Measurements from ENCODE around the gene GPR18.
"Not testable (repeated sequence)": the region's sequence is repeated elsewhere in the genome, so short reads cannot be mapped to it uniquely, and the experiment has no call there.

The GPR18 gene

DNA sequence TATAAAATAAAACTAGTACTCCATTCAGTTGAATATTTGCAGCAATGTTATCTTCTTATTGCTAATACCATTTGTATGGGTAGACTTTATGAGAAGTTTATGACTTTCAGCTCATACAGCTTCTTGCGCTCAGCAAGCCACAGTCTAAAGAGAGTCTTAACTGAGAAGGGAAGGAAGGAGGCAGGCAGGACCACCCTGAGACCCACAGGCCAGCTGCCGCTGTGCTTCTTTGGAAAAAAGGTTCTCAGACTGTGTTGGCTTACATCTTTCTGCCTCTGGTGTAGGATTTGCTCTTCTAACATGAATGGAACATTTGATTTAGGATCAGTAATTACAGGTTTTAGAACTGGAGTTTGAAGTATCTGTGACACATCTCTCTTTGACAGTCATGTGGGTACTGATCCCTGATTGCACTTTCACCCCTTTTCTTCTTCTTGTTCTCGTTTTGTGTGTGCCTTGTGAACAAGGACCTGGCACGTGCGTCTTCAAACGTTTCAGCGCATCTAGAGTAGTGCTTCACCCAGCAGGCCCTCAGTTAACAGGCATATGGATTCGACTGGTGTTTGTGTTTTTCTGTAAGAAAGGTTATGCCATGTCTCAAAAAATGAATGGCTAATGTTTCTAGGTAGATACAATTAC lies 7.1 kb upstream of the GPR18 start:
- no peak for DNase-seq

DNA sequence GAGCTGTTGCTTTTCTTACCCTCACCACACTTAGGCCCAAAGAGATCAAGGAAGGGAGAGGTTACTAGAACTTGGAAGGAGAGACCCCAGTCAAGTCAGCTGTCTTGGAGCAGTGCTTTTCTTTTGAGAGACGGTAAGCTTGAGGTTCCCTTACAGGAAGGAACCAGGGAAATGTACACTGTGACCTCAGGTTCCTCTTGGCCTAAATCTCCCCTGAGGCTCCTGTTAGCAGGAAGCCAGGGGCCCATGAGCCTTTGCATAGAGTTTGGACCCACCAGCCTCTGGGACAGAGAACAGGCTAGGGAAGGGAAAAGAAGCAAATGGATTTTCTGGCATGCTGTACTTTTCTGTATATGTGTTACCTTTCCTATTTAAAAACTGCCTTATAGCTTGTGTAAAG lies 5.9 kb upstream of the GPR18 start:
- DNase-seq: no peak

DNA sequence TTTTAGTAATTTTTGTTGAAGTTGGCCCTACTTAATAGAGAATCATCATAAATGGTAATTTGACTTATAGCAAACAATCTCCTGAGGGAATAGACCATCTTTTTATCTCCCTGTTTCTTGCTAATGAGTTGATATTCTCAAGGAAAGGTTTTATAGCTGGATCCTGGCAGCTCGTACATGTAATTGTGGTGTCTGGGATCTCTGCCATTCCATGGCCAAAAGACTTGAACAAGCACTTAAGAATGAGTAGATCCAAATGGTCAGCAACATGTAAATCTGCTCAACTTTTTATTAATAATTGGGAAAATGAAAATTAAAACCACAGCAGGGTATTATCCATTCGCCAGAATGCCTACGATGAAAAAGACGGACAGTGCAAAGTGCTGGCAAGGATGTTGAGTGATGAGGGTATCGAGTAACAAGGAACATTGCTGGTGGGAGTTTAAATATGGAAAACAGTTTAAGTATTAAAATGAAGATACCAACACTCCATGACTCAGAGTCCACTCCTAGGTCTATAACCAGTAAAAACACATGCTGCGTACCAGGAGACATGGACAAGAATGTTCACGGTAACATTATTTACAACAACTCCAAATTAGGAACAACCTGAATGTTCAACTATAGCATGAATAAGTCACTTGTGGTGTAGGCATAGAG lies 5.1 kb upstream of the GPR18 start:
- no peak for DNase-seq

DNA sequence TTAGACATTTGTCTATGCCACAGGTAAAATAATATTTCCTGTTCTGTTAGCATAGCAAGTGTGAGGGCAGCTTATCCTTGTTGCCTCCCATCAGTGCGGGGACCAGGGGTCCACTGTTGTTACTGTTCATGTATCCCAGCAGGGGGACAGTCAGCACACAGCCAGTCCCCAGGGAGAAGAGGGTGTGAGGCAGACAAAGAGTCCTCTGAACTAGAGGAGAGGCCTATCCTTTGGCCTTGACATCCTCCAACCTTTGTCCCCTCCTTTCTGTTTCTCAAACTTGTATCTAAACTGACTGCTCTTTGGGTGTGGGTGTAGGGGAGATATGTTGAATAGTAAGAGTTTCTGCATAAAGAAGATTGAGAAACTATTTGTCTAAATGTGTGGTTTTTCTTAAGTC lies 2.9 kb upstream of the GPR18 start:
- no peak for DNase-seq

DNA sequence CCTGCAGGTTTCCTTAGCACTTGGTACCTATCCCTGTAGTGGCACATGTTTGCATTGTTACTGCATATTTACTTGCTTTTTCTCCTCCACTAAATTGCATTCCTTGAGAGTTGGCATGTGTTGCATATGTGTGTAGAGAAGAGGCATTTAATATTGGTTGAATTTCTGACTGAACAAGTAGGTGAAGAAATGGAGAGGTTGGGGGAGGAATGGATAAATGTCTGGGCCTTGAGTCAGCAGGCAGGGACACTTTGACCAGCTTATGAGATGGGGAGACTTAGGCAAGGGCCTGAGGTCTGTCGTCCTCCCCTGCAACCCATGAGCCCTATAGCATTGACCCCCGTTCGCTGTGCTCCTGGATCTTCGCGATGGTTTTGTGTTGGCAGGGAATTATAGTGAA lies 2.0 kb upstream of the GPR18 start:
- no peak for DNase-seq

DNA sequence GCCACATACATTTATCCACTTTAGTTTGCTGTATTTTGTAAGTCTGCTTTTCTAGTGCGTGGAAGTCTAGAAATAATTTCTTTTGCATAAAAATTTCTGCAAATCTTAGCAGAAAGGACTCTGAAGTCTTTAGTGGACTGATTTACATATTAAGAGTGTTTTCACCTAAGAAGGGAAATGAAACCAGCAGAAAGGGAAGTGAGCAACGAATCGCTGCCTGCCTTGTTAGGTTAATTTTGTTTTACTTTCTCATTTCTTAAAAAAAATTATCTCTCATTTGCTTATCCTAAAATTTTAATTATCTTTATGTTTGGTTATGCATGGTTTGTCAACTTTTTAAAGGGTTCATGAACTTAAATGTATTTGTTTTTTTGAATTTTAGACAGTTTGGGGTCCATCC lies 767 bp upstream of the GPR18 start:
- DNase-seq: no peak

DNA sequence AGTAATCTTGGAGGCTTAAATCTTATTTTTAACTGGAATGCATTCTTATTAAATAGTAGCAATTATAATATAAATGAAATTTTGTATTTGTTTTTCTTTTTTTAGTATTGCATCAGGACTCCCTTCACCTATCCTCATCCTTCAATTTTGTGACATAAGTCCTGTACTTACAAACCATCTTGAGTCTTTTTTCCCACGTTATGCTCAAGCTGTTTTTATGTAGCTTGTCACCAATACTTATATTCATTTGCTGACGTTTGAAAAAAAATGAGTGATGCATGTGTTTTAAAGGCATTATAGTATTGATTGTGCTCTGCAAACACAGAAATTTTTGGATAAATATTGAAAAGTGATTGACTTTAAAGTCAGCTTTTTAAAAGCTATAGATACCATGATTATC lies 888 bp downstream of the GPR18 start:
- DNase-seq: no peak

DNA sequence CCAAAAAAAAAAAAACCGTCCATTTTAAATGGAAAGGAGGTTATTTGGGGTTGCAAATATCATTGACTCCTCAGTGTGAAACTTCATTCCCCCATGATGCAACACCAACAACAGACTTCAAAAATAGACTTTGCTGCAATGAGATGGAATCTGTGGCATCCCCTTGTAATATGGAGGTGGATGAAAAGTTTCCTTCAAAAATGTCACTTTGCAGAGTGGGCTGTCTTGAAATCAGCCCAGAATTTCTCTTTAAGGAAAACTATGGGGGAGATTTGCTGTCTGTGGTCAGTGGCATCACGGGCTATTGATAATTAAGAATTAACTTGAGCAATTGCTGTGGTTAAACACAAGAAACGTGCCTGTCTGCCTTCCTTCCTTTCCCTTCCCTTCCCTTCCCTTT lies 1.5 kb downstream of the GPR18 start:
- no peak for DNase-seq

DNA sequence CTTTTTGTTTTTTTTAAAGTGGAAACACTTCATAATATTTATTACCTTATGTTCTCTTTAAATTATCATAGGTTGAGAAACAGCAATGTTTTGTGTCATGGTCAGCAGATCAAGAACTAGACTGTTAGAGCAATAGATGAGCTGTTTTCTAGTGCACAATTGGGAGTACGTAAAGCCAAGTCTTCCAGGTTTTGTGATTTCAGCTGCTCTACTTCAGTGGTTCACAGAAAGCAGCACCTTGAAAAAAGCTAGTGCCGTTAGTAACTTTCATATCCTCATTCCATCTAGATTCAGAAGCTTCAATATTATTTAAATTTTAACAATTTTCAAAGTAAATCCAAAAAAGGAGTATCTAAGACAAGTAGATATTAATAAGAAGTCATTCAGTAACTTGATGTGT lies 1.9 kb downstream of the GPR18 start:
- DNase-seq: no peak

DNA sequence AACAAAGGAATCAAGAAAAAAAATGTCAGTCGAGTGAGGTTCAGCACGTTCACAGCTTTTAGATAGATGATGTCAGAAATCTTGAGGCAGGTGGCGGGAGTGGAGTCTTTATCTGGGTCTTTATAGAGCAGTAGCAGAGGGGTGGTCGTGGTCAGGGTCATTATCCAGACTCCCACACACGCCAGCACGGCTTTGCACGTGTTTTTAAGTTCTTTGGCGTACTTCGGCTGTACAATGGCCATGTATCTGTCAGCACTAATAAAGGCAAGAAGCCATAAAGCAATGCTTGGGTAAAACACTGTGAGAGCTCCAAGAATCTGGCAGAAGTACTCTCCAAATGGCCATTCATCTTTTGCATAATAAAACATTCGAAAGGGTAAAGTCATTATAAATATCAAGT lies 2.9 kb downstream of the GPR18 start:
- DNase-seq: no peak

DNA sequence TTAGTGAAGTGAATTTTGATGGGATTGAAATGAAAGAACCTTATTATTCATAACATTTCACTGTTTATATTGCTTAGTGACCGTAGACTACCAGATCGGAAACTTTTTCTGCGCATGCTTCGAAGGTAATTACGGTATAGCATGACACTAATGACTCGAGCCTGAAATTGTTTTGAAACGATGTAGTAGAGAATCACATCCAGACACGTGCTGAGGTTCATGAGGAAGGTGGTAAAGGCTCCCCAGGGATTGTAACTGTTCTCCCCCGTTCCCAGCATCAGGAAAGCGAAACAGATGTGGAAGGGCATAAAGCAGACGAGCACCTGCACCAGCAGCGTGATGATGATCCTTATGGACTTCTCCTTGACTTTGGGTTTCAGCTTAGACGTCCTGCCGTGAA lies 3.3 kb downstream of the GPR18 start:
- DNase-seq: no peak

DNA sequence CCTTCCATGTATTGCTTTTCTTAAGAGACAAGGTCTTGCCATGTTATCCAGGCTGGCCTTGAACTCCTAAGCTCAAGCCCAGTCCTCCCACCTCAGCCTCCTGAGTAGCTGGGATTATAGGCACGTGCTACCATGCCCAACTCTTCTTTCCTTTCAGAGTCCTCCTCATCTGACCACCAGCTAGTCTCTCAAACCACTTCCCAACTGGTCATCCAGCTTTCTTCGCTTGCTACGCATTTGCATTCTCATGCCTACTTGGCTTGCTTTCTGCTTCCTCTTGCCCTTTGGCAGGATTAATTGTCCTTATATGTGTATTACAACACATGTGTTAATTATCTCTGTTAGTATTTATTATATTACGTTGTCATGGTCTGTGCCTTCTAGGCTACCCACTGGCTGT lies 6.3 kb downstream of the GPR18 start:
- DNase-seq: no peak

DNA sequence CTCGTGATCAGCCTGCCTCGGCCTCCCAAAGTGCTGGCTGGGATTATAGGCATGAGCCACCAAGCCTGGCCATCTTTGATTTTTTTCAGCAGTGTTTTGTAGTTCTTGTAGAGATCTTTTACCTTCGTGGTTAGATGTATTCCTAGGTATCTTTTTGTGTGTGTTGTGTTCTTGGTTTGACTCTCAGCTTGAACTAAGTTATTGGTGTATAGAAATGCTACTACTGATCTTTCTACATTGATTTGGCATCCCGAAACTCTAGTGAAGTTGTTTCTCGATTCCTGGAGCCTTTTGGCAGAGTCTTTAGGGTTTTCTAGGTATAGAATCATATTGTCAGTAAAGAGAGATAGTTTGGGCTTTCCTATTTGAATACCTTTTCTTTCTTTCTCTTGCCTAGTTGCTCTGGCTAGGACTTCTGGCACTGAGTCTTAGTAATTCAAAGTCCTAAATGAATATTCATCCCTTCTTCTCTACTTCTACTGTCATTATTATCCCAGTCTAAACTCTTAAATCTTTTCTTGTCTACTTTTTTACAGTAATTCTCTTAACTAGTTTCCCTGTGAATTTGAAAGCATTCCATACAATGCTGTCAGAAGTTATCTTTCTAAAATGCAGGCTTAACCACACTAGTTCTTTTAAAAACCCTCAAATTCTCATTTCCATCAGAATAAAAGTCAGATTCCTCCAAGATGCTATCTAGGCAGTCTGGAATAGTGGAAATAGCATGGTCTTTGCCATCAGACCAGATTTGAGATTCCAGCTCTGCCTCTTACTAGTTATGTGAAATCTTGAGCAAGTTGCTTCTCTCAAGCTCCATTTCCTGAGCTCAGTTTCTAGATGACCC lies 7.0 kb downstream of the GPR18 start:
- no peak for DNase-seq

DNA sequence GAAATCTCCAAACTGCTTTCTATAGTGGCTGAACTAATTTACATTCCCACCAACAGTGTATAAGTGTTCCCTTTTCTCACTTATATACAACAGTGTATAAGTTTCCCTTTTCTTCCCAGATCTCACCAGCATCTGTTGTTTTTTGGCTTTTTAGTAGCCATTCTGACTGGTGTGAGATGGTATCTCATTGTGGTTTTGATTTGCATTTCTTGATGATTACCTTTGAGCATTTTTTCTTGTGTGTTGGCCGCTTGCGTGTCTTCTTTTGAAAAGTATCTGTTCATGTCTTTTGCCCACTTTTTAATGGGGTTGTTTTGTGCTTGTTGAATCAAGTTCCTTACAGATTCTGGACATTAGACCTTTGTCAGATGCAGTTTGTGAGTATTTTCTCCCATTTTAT lies 8.6 kb downstream of the GPR18 start:
- DNase-seq: not testable (repeated sequence)

DNA sequence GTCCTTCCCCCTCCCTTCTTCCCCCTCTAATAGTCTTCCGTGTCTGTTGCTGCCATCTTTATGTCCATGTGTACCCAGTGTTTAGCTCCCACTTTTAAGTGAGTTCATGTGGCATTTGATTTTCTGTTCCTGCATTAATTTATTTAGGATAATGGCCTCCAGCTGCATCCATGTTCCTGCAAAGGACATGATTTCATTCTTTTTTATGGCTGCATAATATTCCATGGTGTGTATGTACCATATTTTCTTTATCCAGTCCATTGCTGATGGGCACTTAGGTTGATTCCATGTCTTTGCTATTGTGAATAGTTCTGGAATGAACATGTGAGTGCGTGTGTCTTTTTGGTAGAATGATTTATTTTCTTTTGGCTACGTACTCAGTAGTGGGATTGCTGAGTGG lies 9.0 kb downstream of the GPR18 start:
- not testable (repeated sequence) for DNase-seq

DNA sequence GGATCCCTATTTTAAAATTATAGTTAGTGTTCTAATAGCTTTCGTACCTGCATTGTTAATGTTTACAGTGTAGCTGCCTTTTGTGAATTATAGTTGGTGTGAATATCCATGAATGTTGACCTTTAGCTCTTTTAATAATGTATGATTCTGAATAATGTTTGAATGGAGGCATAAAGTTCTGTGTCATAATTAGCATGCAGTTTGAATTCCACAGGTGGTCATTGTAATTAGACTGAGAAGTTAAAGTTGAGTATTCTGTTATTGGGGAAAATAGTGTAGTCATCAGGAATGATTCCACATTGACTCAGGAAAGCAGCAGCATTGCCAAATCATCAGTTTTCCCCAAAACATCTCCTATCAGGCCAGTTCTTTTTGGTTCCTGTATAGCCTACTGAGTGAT lies 12.1 kb downstream of the GPR18 start:
- DNase-seq: no peak

DNA sequence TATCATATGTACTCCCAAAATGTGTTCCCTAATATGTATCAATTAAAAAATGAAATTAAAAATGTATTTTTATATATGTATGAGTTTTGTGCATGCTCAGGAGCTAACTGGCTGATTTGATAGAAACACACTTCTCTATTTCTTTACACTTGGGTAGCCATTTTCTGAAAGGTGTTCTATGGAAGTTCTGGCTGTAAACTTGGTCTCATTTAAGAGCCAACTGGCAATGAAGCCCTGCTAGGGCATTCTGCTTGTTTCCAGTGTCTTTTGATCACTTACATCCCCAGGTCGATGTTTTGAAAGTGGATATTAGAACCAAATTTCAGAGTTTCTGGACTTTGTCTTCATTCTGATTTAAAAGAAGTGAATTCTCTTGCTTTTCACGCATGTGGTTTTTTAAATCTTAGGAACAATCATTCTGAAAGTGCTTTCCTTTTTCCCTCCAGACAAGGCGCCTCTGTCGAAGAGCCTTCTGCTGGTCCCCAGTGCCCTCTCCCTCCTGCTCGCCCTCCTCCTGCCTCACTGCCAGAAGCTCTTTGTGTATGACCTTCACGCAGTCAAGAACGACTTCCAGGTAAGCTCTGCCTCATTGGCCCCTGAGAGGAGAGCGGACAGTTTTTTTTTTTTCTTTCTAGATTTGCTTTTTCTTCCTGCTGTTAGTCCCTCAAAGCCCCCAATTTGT lies 20.1 kb downstream of the GPR18 start:
- DNase-seq: peak; percentile 75

DNA sequence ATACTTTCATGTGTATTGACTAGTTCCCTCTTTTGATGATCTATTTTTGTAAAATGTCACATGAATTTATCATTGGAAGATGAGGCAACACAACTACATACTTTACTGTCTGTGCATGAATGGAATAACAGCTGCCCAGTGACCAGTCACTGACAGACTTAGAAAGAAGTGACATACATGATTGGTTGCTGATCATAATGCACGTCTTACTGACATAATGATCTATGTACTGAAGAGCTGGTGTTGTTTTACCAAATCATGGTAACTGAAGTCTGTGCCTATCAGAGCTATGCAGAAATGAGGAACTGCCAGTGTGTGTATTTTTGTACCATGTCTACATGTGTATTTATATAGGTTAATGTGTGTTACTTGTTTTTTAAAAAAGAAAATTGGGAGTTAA lies 26.5 kb downstream of the GPR18 start:
- no peak for DNase-seq

DNA sequence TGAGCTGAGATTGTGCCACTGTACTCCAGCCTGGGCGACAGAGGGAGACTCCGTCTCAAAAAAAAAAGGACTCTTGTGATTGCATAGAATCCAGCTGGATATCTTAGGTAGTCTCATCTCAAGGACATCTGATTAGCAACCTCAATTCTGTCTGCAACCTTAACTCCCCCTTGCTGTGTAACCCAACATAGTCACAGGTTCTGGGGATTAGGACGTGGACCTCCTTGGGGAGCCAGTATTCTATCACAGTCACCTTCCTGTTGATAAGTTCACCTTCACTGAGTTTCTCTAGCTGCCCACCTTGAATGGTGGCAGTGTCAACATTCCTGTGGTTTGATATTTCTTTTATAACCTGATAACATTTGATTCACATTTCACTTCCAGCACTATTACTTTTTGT lies 27.2 kb downstream of the GPR18 start:
- DNase-seq: no peak

DNA sequence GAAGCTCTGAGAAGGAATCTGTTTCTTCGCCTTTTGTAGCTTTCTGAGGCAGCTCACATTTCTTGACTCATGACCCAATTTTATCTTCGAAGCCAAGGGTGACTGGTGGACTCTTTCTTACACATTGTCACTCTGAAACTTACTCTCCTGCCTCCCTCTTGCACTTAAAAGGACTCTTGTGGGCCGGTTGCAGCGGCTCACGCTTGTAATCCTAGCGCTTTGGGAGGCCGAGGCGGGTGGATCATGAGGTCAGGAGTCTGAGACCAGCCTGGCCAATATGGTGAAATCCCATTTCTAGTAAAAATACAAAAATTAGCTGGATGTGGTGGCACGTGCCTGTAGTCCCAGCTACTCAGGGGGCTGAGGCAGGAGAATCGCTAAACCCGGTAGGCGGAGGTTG lies 27.6 kb downstream of the GPR18 start:
- DNase-seq: not testable (repeated sequence)

DNA sequence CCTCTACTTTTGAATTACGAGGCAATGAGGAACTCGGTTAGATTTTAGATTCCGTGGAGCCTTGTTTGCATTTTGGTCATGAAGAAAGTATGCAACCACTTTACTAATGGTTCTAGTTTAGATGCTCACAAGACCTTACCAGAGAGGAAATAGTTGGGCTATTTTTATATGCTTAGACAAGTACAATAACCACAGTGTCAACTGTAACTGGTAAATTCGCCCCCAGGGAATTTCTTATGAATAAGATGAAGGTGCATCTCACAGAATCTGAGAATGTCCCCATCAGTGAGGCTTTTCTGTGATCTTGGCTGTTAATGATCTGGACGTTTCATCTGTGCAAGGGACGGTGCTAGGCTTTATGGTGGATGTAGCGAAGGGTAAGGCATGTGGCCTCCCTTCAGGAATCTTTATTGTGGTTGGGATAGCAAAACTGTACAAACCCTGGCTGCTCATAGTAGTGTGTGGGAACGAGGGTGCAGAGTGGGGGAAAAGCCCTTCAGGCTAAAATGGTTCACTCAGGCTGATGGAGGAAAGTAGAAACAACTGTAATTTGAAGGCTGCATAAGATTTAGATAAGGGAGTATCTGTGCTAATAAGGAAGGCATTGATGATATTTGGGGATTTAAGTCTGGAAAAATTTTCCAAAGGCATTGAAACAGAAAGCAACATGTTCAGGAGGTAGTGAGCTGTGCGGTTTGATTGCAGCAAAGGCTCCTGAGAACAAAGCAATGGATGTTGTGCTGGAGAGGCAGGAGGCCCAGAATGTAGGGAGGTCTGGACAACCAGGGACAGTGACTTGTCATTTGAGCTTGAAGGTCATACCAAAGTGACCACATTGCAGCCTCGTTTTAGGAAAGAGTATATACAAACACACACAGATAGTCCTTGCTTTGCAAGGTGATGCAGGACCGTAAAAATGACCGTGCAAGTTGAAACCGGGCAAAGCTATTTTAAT lies 29.2 kb downstream of the GPR18 start:
- DNase-seq: no peak

DNA sequence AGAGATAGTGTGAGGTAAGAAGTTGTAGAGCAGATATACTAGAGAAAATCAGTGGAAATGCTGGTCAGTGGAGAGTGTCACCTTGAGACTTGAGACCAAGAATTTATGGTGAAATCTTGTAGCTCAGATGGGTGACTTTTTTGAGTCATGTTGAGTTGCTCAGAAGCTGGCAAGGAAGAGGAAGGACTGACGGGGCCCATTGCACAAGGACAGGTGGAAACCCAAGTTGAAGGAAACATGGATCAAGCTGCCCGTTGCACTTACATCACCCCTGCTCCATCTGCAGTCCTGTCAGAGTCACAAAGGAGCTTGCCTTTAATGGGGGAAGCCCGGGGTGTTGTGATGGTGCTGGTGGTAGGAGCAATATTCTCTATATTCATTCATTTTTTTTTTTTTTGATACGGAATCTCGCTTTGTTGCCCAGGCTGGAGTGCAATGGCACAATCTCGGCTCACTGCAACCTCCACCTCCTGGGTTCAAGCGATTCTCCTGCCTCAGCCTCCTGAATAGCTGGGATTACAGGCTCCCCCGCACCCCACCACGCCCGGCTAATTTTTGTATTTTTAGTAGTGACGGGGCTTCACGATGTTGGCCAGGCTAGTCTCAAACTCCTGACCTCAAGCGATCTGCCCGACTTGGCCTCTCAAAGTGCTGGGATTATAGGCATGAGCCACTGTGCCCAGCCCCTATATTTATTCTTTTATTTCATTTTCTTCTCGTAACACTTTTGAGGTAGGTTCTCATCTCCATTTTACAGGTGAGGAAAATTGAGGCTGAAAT lies 30.1 kb downstream of the GPR18 start:
- DNase-seq: no peak
